Parathyroid adenoma (tissue), 2 donors: ENCODE data around the gene PSENEN.

Experiments used
- H2AFZ ChIP-seq: fragments of 300-600 bp; sonication (generic); one replicate; pipeline ENCODE4 v1.7.0; 2017; ENCODE audit warnings: antibody characterized with exemption, mild to moderate bottlenecking
- H3K27ac ChIP-seq: fragments of 300-600 bp; sonication (generic); one replicate; pipeline ENCODE4 v1.7.0; 2017
- H3K27me3 ChIP-seq: fragments of 300-600 bp; sonication (generic); one replicate; pipeline ENCODE4 v1.7.0; 2017; ENCODE audit warnings: low read length; ENCODE audit not compliant: control insufficient read depth, insufficient read depth
- H3K36me3 ChIP-seq: fragments of 300-600 bp; sonication (generic); one replicate; pipeline ENCODE4 v1.7.0; 2017; ENCODE audit warnings: low read length; ENCODE audit not compliant: control insufficient read depth, insufficient read depth
- H3K4me1 ChIP-seq: fragments of 300-600 bp; sonication (generic); one replicate; pipeline ENCODE4 v1.7.0; 2017; ENCODE audit warnings: control low read depth
- H3K4me2 ChIP-seq: fragments of 300-600 bp; sonication (generic); one replicate; pipeline ENCODE4 v1.7.0; 2017; ENCODE audit warnings: low read length
- H3K4me3 ChIP-seq: fragments of 300-600 bp; sonication (generic); one replicate; pipeline ENCODE4 v1.7.0; 2017; ENCODE audit warnings: low read depth, low read length
- H3K79me2 ChIP-seq: fragments of 300-600 bp; sonication (generic); one replicate; pipeline ENCODE4 v1.7.0; 2017; ENCODE audit warnings: control low read depth
- H3K9ac ChIP-seq: fragments of 300-600 bp; sonication (generic); one replicate; pipeline ENCODE4 v1.7.0; 2017; ENCODE audit warnings: mild to moderate bottlenecking
- H3K9me3 ChIP-seq: fragments of 300-600 bp; sonication (generic); one replicate; pipeline ENCODE4 v1.7.0; 2017; ENCODE audit warnings: low read length; ENCODE audit not compliant: control insufficient read depth
- CTCF ChIP-seq: fragments of 300-600 bp; sonication (generic); IDR thresholded peaks from one replicate; pipeline ENCODE4 v1.7.0; 2017; ENCODE audit warnings: antibody characterized with exemption, mild to moderate bottlenecking
- donor health status: primary hyperparathyroidism.

PSENEN gene

GRCh38 chr19:35790981-35791813 is 45.7 kb downstream of the PSENEN start:
- H3K9ac ChIP-seq = no peak overlapping the region

GRCh38 chr19:35791814-35792279 is 46.4 kb downstream of the PSENEN start:
- H2AFZ ChIP-seq = no peak overlapping the region
- no peaks in the 10 kb centered on the region for H3K4me1 ChIP-seq
- no peaks in the 10 kb centered on the region for H3K9me3 ChIP-seq
- H3K36me3 ChIP-seq = no peaks in the 10 kb centered on the region
- H3K27me3 ChIP-seq = no peaks in the 10 kb centered on the region
- no peak overlapping the region for H3K9ac ChIP-seq
- no peak overlapping the region for H3K4me3 ChIP-seq
- no peak overlapping the region for H3K27ac ChIP-seq
- TF ChIP-seq CTCF = no peak
- no peaks in the 10 kb centered on the region for H3K79me2 ChIP-seq
- no peak overlapping the region for H3K4me2 ChIP-seq

More at GRCh38 chr19:35790981-35791813, 45.7 kb downstream of the PSENEN start:
- Histone ChIP-seq H3K9me3 (no peaks in the 10 kb centered on the region), H3K4me2 (no peak overlapping the region), H3K36me3 (no peaks in the 10 kb centered on the region), H3K79me2 (no peaks in the 10 kb centered on the region), H2AFZ (no peak overlapping the region), H3K4me1 (no peaks in the 10 kb centered on the region), H3K4me3 (no peak overlapping the region), H3K27ac (no peak overlapping the region), H3K27me3 (no peaks in the 10 kb centered on the region)
- TF ChIP-seq CTCF = no peak

- no peak overlapping the region for H3K27ac ChIP-seq
- H3K4me3 ChIP-seq = no peak overlapping the region
- no peaks in the 10 kb centered on the region for H3K4me1 ChIP-seq
- H3K4me2 ChIP-seq = no peak overlapping the region
- H3K36me3 ChIP-seq = no peaks in the 10 kb centered on the region
- H2AFZ ChIP-seq = no peak overlapping the region
- TF ChIP-seq CTCF = no peak
- no peaks in the 10 kb centered on the region for H3K9me3 ChIP-seq
- H3K9ac ChIP-seq = no peak overlapping the region
- no peaks in the 10 kb centered on the region for H3K27me3 ChIP-seq
- no peaks in the 10 kb centered on the region for H3K79me2 ChIP-seq
Measured at GRCh38 chr19:35792312-35792711, 46.9 kb downstream of the PSENEN start.

GRCh38 chr19:35792888-35793287 is 47.4 kb downstream of the PSENEN start:
- TF ChIP-seq CTCF = no peak
- Histone ChIP-seq H3K36me3 (no peaks in the 10 kb centered on the region), H3K9ac (no peak overlapping the region), H3K4me2 (no peak overlapping the region), H3K4me3 (no peak overlapping the region), H3K27me3 (no peaks in the 10 kb centered on the region), H3K79me2 (no peaks in the 10 kb centered on the region), H3K4me1 (no peaks in the 10 kb centered on the region), H3K9me3 (no peaks in the 10 kb centered on the region), H3K27ac (no peak overlapping the region), H2AFZ (no peak overlapping the region)
